Activated B cell treated with CpG ODN at 0.5 μM for 24 hours (primary cell): ENCODE data around the gene INMT. TPM values are rescaled to one million over a fixed set of nuclear protein-coding genes. Genes with fewer than 3 reads are reported as not detected.

Source experiments
- ATAC-seq: fragments of 200-7000 bp; cut with Tn5 transposase; one replicate; pipeline ENCODE4 v1.10.0; 2021; ENCODE audit warnings: low read depth, mild to moderate bottlenecking, moderate library complexity
- CTCF ChIA-PET: fragments of 350-600 bp; sonication (Branson Sonifier 250); formaldehyde crosslinking; loops from one replicate; lab custom pipeline; 2021; ENCODE audit warnings: antibody characterized with exemption; lab: Charles Lee
- POLR2A ChIA-PET: fragments of 350-600 bp; sonication (Branson Sonifier 250); formaldehyde crosslinking; loops from one replicate; lab custom pipeline; 2021; ENCODE audit warnings: antibody characterized with exemption; lab: Charles Lee
- DNase-seq: peaks from one replicate; pipeline ENCODE4 v3.0.0; 2022
- H3K27ac Mint-ChIP-seq: one replicate; pipeline ENCODE4 v1.8.0; 2020; ENCODE audit warnings: mixed read lengths
- H3K27me3 Mint-ChIP-seq: one replicate; pipeline ENCODE4 v1.8.0; 2021; ENCODE audit warnings: mixed read lengths
- H3K36me3 Mint-ChIP-seq: one replicate; pipeline ENCODE4 v1.8.0; 2021; ENCODE audit warnings: low read depth, mixed read lengths
- H3K4me1 Mint-ChIP-seq: one replicate; pipeline ENCODE4 v1.8.0; 2021; ENCODE audit warnings: mixed read lengths
- H3K4me3 Mint-ChIP-seq: one replicate; pipeline ENCODE4 v1.8.0; 2020; ENCODE audit warnings: mild to moderate bottlenecking, mixed read lengths
- H3K9me3 Mint-ChIP-seq: one replicate; pipeline ENCODE4 v1.8.0; 2020; ENCODE audit warnings: mixed read lengths
- CTCF ChIP-seq: fragments of 200-600 bp; IDR thresholded peaks from one replicate; pipeline ENCODE4 v1.8.0; 2022; ENCODE audit warnings: antibody characterized with exemption, mild to moderate bottlenecking
- intact Hi-C: fragments of 100-400 bp; cut with micrococcal nuclease; formaldehyde crosslinking; loops from one replicate; pipeline ENCODE4 v1.15.1; 2024
- total RNA-seq: library from RNA; stranded (reverse); gene quantifications from 2 replicates; pipeline ENCODE4 v1.2.3, GENCODE V29; 2022

INMT gene
- total RNA-seq, 1 donor from 2014 or later, result 0.11 TPM

GRCh38 chr7:30721211-30721610, 30.7 kb upstream of the INMT start:
- DNase-seq (no peak), ATAC-seq (no peak)
- CTCF ChIA-PET, result no interaction called here
- H3K27me3 Mint-ChIP-seq, result no peaks in the 10 kb centered on the region
- no peak overlapping the region for H3K27ac Mint-ChIP-seq
- POLR2A ChIA-PET, result no interaction called here
- intact Hi-C loops, result no loop called here
- H3K9me3 Mint-ChIP-seq, result peaks cover 23% of the 10 kb centered on the region
- no peak overlapping the region for H3K4me3 Mint-ChIP-seq
- no peaks in the 10 kb centered on the region for H3K4me1 Mint-ChIP-seq
- H3K36me3 Mint-ChIP-seq, result no peaks in the 10 kb centered on the region
- no peak for TF ChIP-seq CTCF

GRCh38 chr7:30722187-30722586, 29.7 kb upstream of the INMT start:
- intact Hi-C loops, result no loop called here
- POLR2A ChIA-PET, result no interaction called here

GRCh38 chr7:30722671-30723070, 29.3 kb upstream of the INMT start:
- Mint-ChIP-seq H3K36me3 (no peaks in the 10 kb centered on the region), H3K4me1 (peaks cover 12% of the 10 kb centered on the region), H3K27ac (no peak overlapping the region), H3K4me3 (no peak overlapping the region), H3K27me3 (no peaks in the 10 kb centered on the region), H3K9me3 (peaks cover 18% of the 10 kb centered on the region)
- intact Hi-C loops, result no loop called here
- POLR2A ChIA-PET, result no interaction called here
- CTCF ChIA-PET, result no interaction called here
- TF ChIP-seq CTCF, result no peak
- ATAC-seq (no peak), DNase-seq (no peak)

More at GRCh38 chr7:30722187-30722586, 29.7 kb upstream of the INMT start:
- Mint-ChIP-seq H3K4me3 (no peak overlapping the region), H3K4me1 (peaks cover 7% of the 10 kb centered on the region), H3K36me3 (no peaks in the 10 kb centered on the region), H3K27me3 (no peaks in the 10 kb centered on the region), H3K9me3 (peaks cover 20% of the 10 kb centered on the region), H3K27ac (no peak overlapping the region)
- DNase-seq, result no peak
- CTCF ChIA-PET, result no interaction called here
- ATAC-seq, result no peak
- no peak for TF ChIP-seq CTCF

- intact Hi-C loops, result no loop called here
- Mint-ChIP-seq H3K9me3 (peaks cover 9% of the 10 kb centered on the region), H3K4me3 (no peak overlapping the region), H3K27me3 (no peaks in the 10 kb centered on the region), H3K27ac (no peak overlapping the region), H3K36me3 (no peaks in the 10 kb centered on the region), H3K4me1 (peaks cover 15% of the 10 kb centered on the region)
- ATAC-seq, result no peak
- DNase-seq, result no peak
- TF ChIP-seq CTCF, result no peak
- ChIA-PET POLR2A (no interaction called here), CTCF (no interaction called here)
Observed at GRCh38 chr7:30723776-30724175, 28.2 kb upstream of the INMT start.

GRCh38 chr7:30726296-30727006, 25.5 kb upstream of the INMT start:
- POLR2A ChIA-PET, result no interaction called here
- DNase-seq (no peak), ATAC-seq (no peak)
- Mint-ChIP-seq H3K27me3 (no peaks in the 10 kb centered on the region), H3K4me3 (peak overlapping the region; percentile 20), H3K27ac (peak overlapping the region; percentile 31), H3K9me3 (no peaks in the 10 kb centered on the region), H3K4me1 (peaks cover 15% of the 10 kb centered on the region), H3K36me3 (no peaks in the 10 kb centered on the region)
- intact Hi-C loops, result no loop called here
- CTCF ChIA-PET, result interaction anchor here (0.7 to 1.7 kb wide), 2 partner anchors 13 to 18 kb away, joined by 3 to 6 read pairs; no protein-coding TSS in a partner anchor
- TF ChIP-seq CTCF, result no peak
